Activated CD4-positive, alpha-beta T cell treated with anti-CD3 and anti-CD28 coated beads for 36 hours (primary cell): ENCODE measurements around the gene CIDEC. TPM values are rescaled to one million over a fixed set of nuclear protein-coding genes. Genes with fewer than 3 reads are reported as not detected.

Source experiments
- ATAC-seq: fragments of 200-7000 bp; cut with Tn5 transposase; one replicate; pipeline ENCODE4 v1.10.0; 2021; ENCODE audit warnings: mild to moderate bottlenecking, moderate library complexity
- CTCF ChIA-PET: fragments of 350-600 bp; sonication (Branson Sonifier 250); formaldehyde crosslinking; loops from one replicate; lab custom pipeline; 2021; ENCODE audit warnings: antibody characterized with exemption; lab: Charles Lee
- POLR2A ChIA-PET: fragments of 350-600 bp; sonication (Branson Sonifier 250); formaldehyde crosslinking; loops from one replicate; lab custom pipeline; 2021; ENCODE audit warnings: antibody characterized with exemption, inconsistent platforms; lab: Charles Lee
- DNase-seq: peaks from one replicate; pipeline ENCODE4 v3.0.0-alpha.2; 2020
- H3K27ac Mint-ChIP-seq: one replicate; pipeline ENCODE4 v1.8.0; 2021; ENCODE audit warnings: mixed read lengths
- H3K27me3 Mint-ChIP-seq: one replicate; pipeline ENCODE4 v1.8.0; 2021; ENCODE audit warnings: mixed read lengths
- H3K36me3 Mint-ChIP-seq: one replicate; pipeline ENCODE4 v1.8.0; 2021; ENCODE audit warnings: low read depth, mixed read lengths
- H3K4me1 Mint-ChIP-seq: one replicate; pipeline ENCODE4 v1.8.0; 2021; ENCODE audit warnings: mixed read lengths
- H3K4me3 Mint-ChIP-seq: one replicate; pipeline ENCODE4 v1.8.0; 2021; ENCODE audit warnings: mild to moderate bottlenecking, moderate library complexity, mixed read lengths
- H3K9me3 Mint-ChIP-seq: one replicate; pipeline ENCODE4 v1.8.0; 2021; ENCODE audit warnings: low read depth, mixed read lengths
- intact Hi-C, 2 experiments: fragments of 100-400 bp; cut with DNase I in 1 of 2; cut with micrococcal nuclease in 1 of 2; formaldehyde crosslinking; loops; one replicate each; pipeline versions ENCODE4 v1.14.2 to v1.15.1; 2022 to 2024; cut with DNase I, micrococcal nuclease
- total RNA-seq, 2 experiments: library from RNA; stranded (reverse); gene quantifications; one replicate each; pipeline ENCODE4 v1.2.3, GENCODE V29; 2021

Gene CIDEC
- not detected for total RNA-seq

DNA sequence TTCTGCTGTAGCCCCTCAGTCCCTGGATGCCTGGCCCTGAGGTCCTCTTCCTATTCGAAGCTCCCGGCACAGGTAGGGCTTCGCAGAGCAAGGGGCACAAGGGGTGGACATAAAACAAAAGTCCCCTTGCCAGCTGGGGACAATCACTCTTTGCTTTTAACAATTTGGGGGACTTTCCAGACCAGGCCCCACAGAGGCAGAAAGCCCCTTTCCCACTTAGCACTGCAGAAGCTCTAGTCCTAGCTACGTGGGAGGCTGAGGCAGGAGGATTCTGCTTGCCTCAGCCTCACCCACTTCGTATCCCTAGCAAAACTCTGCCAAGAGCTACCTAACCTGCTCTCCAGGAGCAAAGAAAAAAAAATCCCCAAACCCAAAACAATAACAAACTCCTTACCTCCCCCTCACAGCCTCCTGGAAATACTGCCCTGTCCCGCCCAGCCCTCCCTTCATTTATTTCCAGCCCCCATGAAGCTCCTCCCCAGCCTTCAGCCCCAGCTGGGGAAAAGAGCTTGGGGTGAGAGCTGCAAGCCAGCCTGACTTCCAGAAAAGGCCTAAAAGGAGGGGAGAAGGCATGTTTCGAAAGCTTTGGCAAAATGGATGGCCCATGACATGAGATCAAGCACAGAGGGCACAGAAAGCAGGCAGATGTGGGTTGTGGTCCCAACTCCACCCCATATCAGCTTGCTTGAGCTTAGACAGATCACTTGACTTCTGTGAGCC lies at the start of gene CIDEC:
TSS of gene CIDEC (minus strand) at position 424 of the 720 bp plus-strand sequence. CDS start 1,767 bp downstream, outside the sequence.
- ATAC-seq (no peak), DNase-seq (no peak)
- ChIA-PET POLR2A (interaction anchor here (0.6 kb wide), 1 partner anchor 15 kb away, joined by 3 read pairs; no protein-coding TSS in a partner anchor), CTCF (interaction anchor here (0.6 to 1.8 kb wide), 3 partner anchors 10 to 462 kb away, joined by 3 to 4 read pairs (median 3); no protein-coding TSS in a partner anchor)
- intact Hi-C loops = no loop called here
- Mint-ChIP-seq H3K27ac (no peak within 1 kb of the TSS), H3K4me3 (no peak within 1 kb of the TSS), H3K27me3 (no peaks in the 10 kb centered on the region), H3K4me1 (no peaks in the 10 kb centered on the region), H3K36me3 (no peaks in the 10 kb centered on the region), H3K9me3 (no peaks in the 10 kb centered on the region)

DNA sequence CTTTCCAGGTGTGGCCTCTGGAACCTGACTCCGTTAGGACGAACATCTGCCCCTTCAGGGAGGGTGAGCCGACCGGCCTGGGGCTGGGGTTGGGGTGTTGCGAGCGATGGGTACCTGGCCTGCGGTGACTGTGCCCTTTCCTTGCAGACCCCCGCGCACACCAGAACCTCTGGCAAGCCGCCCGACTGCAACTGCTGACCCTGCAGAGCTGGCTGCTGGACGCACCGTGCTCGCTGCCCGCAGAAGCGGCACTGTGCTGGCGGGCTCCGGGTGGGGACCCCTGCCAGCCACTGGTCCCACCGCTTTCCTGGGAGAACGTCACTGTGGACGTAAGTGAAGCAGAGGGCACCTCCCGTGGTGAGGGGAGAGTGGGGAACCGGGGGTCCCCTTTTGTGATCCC lies 48.1 kb upstream of the CIDEC start:
- Mint-ChIP-seq H3K9me3 (no peaks in the 10 kb centered on the region), H3K27ac (no peak overlapping the region), H3K36me3 (no peaks in the 10 kb centered on the region), H3K4me1 (peaks cover 11% of the 10 kb centered on the region), H3K27me3 (no peaks in the 10 kb centered on the region), H3K4me3 (no peak overlapping the region)
- intact Hi-C loops = no loop called here
- CTCF ChIA-PET = no interaction called here
- ATAC-seq (no peak), DNase-seq (no peak)
- POLR2A ChIA-PET = no interaction called here

GRCh38 chr3:9918261-9919038 lies 38.4 kb upstream of the CIDEC start:
- Mint-ChIP-seq H3K36me3 (no peaks in the 10 kb centered on the region), H3K4me1 (peaks cover 13% of the 10 kb centered on the region), H3K27me3 (peaks cover 5% of the 10 kb centered on the region), H3K4me3 (no peak overlapping the region), H3K27ac (no peak overlapping the region), H3K9me3 (no peaks in the 10 kb centered on the region)
- ATAC-seq (no peak), DNase-seq (no peak)
- ChIA-PET POLR2A (no interaction called here), CTCF (interaction anchor here (2.1 kb wide), 1 partner anchor 13 kb away, joined by 11 read pairs; no protein-coding TSS in a partner anchor)
- intact Hi-C loops = no loop called here

- no peak overlapping the region for H3K4me3 Mint-ChIP-seq
- ChIA-PET CTCF (interaction anchor here (2.1 kb wide), 1 partner anchor 14 kb away, joined by 11 read pairs; no protein-coding TSS in a partner anchor), POLR2A (no interaction called here)
- DNase-seq (no peak), ATAC-seq (no peak)
- no peak overlapping the region for H3K27ac Mint-ChIP-seq
- peaks cover 5% of the 10 kb centered on the region for H3K27me3 Mint-ChIP-seq
- H3K36me3 Mint-ChIP-seq = no peaks in the 10 kb centered on the region
- H3K9me3 Mint-ChIP-seq = no peaks in the 10 kb centered on the region
- peaks cover 13% of the 10 kb centered on the region for H3K4me1 Mint-ChIP-seq
- intact Hi-C loops = no loop called here
These were observed 37.8 kb upstream of the CIDEC start for GRCh38 chr3:9917820-9918219.

DNA sequence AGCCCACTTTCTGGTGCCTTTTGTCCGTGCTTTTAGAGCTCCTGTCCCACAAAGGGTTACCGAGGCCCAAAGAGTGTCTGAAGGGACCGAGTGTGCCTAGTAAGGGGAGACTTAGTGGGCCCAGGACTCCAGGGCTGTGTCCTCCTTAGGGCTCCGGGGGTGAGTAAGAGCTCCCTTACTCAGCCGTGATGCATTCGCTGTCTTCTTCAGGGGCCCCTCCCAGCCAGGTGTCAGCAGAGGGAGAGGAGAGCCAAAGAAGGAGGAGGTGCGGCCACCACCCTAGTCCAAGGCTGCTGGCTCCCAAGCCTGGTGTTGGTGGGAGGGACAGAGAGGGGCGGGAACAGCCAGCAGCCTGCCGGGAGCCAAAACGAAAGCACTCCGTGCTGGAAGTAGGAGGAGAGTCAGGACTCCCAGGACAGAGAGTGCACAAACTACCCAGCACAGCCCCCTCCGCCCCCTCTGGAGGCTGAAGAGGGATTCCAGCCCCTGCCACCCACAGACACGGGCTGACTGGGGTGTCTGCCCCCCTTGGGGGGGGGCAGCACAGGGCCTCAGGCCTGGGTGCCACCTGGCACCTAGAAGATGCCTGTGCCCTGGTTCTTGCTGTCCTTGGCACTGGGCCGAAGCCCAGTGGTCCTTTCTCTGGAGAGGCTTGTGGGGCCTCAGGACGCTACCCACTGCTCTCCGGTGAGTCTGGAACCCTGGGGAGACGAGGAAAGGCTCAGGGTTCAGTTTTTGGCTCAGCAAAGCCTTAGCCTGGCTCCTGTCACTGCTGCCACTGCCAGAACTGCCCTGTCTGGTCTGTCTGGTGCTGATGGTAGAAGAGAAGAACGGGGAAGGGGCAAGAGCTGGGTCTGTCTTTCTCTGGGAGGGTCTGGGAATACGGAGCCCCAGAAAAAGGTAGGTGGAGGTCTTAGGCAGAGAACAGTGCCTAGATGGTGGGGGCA lies 37.0 kb upstream of the CIDEC start, which contains the start of gene IL17RC:
TSS of gene IL17RC (plus strand) at position 365 of the 947 bp plus-strand sequence. CDS start at position 583, 218 bp downstream.
- ChIA-PET CTCF (interaction anchor here (1.0 to 2.1 kb wide), 4 partner anchors 9 to 76 kb away, joined by 3 to 11 read pairs (median 6); no protein-coding TSS in a partner anchor), POLR2A (interaction anchor here (0.6 to 1.9 kb wide), 3 partner anchors 16 to 74 kb away, joined by 3 to 7 read pairs (median 4); no protein-coding TSS in a partner anchor)
- Mint-ChIP-seq H3K36me3 (no peaks in the 10 kb centered on the region), H3K4me1 (peaks cover 19% of the 10 kb centered on the region), H3K9me3 (no peaks in the 10 kb centered on the region), H3K27ac (peak within 1 kb of the TSS; percentile 37), H3K4me3 (peak within 1 kb of the TSS; percentile 66), H3K27me3 (peaks cover 5% of the 10 kb centered on the region)
- peak; percentile 87 for ATAC-seq
- intact Hi-C loops = no loop called here
- peak; percentile 71 for DNase-seq

GRCh38 chr3:9916346-9916733 lies 36.3 kb upstream of the CIDEC start:
- Mint-ChIP-seq H3K27ac (no peak overlapping the region), H3K27me3 (peaks cover 5% of the 10 kb centered on the region), H3K36me3 (no peaks in the 10 kb centered on the region), H3K4me3 (peak overlapping the region; percentile 66), H3K4me1 (peaks cover 19% of the 10 kb centered on the region), H3K9me3 (no peaks in the 10 kb centered on the region)
- POLR2A ChIA-PET = interaction anchor here (0.6 to 1.9 kb wide), 3 partner anchors 16 to 73 kb away, joined by 3 to 7 read pairs (median 4); no protein-coding TSS in a partner anchor
- ATAC-seq (no peak), DNase-seq (no peak)
- CTCF ChIA-PET = interaction anchor here (1.0 to 2.1 kb wide), 4 partner anchors 9 to 75 kb away, joined by 3 to 11 read pairs (median 6); no protein-coding TSS in a partner anchor
- intact Hi-C loops = no loop called here

GRCh38 chr3:9915254-9916141 lies 35.4 kb upstream of the CIDEC start:
- Mint-ChIP-seq H3K9me3 (no peaks in the 10 kb centered on the region), H3K36me3 (no peaks in the 10 kb centered on the region), H3K27me3 (peaks cover 5% of the 10 kb centered on the region), H3K4me3 (peak overlapping the region; percentile 66), H3K4me1 (peaks cover 19% of the 10 kb centered on the region), H3K27ac (peak overlapping the region; percentile 37)
- ChIA-PET CTCF (interaction anchor here (0.6 to 5.4 kb wide), 5 partner anchors 10 to 50 kb away, joined by 3 to 32 read pairs (median 4); partner anchors contain the start of gene CRELD1), POLR2A (interaction anchor here (1.9 kb wide), 1 partner anchor 17 kb away, joined by 7 read pairs; no protein-coding TSS in a partner anchor)
- ATAC-seq (peak; percentile 45), DNase-seq (peak; percentile 62)
- intact Hi-C loops = loop anchor here (1.0 to 2.0 kb wide), 2 partner anchors 17 kb away; partner anchors contain the start of gene CRELD1 (in 1 of the 2)

- Mint-ChIP-seq H3K27me3 (peaks cover 5% of the 10 kb centered on the region), H3K36me3 (no peaks in the 10 kb centered on the region), H3K4me1 (peaks cover 21% of the 10 kb centered on the region), H3K27ac (no peak overlapping the region), H3K9me3 (no peaks in the 10 kb centered on the region), H3K4me3 (peak overlapping the region; percentile 10)
- POLR2A ChIA-PET = no interaction called here
- DNase-seq = no peak
- CTCF ChIA-PET = interaction anchor here (5.4 kb wide), 1 partner anchor 17 kb away, joined by 32 read pairs; the partner anchor contains the start of gene CRELD1
- intact Hi-C loops = loop anchor here (1.0 to 2.0 kb wide), 2 partner anchors 18 kb away; partner anchors contain the start of gene CRELD1 (in 1 of the 2)
- ATAC-seq = peak; percentile 2
These were observed 34.7 kb upstream of the CIDEC start for GRCh38 chr3:9914559-9915253.

DNA sequence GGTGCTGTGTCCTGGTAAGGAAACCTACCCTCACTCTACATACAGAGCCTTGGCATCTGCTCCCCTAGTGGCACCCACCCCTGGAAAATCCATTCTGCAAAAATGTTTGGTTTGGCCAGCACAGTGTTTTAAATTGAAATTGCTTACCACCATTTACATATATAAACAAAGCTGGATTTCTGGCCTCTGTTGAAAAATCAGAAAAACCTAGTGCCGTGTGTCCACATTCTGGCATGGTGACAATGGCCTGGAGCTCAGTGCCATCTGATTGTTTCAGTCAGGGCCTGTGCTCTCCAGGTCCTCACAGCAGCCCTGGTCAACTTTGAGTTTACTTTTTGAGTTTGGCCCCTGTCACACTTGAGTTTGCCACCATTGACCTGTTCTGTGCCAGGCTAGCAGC lies 34.0 kb upstream of the CIDEC start:
- H3K27me3 Mint-ChIP-seq = peaks cover 5% of the 10 kb centered on the region
- peaks cover 28% of the 10 kb centered on the region for H3K4me1 Mint-ChIP-seq
- ATAC-seq (no peak), DNase-seq (no peak)
- no peaks in the 10 kb centered on the region for H3K9me3 Mint-ChIP-seq
- no peaks in the 10 kb centered on the region for H3K36me3 Mint-ChIP-seq
- no peak overlapping the region for H3K27ac Mint-ChIP-seq
- ChIA-PET CTCF (interaction anchor here (0.6 to 5.4 kb wide), 6 partner anchors 11 to 121 kb away, joined by 3 to 32 read pairs (median 4); partner anchors contain the start of genes ARPC4 and CRELD1), POLR2A (interaction anchor here (1.5 kb wide), 1 partner anchor 18 kb away, joined by 3 read pairs; no protein-coding TSS in a partner anchor)
- intact Hi-C loops = loop anchor here in 1 of 2 experiments (2.0 kb wide), 1 partner anchor 19 kb away; the partner anchor contains the start of gene CRELD1
- no peak overlapping the region for H3K4me3 Mint-ChIP-seq
